NCI-H1092 (cell line): Measurements from ENCODE around the gene TRAPPC12.

Experiments used
- DNase-seq: peaks from one replicate; lab custom pipeline; 2025; lab: John Stamatoyannopoulos, UW

The TRAPPC12 gene

DNA sequence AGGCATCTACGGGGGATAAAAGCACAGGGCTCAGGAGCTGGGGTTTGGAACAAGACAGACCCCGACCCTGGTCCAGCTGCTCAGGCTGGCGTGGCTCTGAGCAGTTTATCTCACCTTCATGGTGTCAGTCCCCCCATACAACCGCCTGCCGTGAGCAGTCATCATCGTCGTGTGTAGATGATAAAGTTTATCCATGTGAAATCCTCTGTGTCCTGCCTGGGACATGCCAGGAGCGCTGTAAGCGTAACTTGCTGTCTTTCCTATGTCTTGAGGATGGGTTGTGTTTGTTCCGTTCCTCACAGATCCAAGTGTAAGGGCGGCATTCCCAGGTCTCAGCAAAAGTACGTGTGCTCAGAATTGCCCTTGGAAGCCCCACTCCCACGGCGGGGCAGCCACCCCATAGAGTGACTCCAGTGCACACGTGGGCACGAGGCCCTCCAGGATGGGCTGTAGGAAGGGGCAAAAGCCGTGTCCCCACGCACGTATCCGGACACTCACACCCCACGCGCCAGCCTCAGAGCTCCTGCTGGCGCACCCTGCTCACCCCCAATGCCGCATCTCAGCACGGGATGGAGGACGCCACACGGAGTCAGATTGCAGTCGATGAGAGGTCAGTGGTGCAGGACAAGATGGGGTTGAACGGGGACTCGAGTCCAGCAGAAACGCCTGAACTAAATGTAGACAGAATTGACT, 88.9 kb downstream of the TRAPPC12 start:
- DNase-seq = no peak

- DNase-seq = no peak
Measured at GRCh38 chr2:3469486-3469885, 90.0 kb downstream of the TRAPPC12 start.

DNA sequence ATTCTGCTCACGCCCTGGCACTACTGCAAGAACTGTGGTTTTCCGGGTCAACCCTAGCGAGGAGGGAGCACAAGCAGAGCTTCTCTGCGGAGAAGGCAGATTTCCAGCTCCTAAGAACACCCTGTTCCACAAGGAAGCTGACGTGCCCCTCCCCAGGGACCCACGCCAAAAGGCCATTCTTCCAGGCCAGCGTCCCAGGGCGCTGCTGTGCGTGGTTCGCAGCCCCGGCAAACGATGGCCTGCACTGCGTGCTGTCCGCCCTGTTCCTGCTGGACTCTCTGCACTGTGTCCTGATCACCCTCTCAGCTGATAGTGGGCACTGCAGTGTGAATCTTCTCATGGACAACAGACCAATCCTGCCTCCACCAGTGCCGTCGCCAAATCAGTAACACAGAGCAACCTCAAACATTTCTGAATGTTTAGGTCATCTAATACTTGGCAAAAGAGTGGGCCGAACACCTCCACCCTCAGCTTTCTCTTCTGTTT, 90.7 kb downstream of the TRAPPC12 start:
- no peak for DNase-seq

DNA sequence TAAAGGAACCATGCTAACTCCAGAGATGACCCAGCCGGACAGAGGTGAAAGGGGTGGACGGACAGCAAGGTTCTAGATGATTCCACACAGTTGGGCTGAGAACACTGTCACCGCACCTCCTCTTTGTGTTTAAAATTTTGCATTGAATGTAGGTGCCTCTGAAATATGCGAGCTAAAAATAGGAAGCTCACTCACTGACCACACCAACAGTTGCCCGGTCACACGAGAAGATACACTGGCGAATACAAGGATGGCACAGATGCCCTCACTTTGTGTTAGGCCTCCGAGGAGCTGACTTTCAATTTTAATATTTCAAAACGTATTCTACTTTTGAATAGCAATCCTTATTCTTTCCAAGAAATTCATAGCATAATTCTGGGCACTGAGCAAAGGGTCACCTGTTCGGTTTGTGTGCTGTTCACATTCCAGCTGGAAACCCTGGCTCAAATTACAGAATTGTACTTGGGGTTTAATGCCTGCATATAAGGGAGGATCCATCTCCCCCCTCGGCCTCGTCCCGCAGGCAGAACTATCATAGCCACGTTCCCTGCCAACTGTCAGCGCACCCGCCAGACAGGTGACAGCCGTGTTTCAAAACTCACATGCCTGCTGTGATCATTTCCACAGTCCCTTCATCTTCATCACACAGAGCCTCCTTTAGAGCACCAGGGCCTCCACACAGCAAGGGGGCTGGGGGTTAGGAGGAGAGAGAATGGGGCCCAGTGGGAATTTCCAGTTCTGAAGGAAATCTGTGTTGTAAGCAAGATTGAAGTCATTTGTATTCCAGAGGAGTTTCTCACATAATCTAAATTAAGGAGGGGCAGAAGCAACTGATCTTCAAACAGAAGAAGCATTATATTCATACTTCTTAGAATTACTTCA, 91.6 kb downstream of the TRAPPC12 start:
- DNase-seq = no peak

DNA sequence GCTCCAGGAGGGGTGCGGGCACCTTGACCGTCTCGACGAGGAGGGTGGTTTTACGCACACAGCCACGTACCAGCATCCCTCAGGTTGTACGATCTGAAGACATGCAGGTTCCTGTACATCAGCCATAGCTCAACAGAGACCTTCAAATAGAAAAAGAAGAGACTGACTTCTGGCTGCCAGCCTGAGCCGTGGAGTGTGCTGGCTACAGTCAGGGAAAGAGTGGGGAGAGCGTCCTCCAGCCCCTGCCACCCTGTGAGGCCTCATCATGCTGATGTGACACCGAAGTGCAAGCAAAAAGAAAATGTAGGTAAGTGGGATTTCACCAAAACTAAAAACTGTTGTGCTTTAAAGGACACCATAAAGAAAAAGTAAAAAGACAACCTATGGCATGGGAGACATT, 92.8 kb downstream of the TRAPPC12 start:
- no peak for DNase-seq

DNA sequence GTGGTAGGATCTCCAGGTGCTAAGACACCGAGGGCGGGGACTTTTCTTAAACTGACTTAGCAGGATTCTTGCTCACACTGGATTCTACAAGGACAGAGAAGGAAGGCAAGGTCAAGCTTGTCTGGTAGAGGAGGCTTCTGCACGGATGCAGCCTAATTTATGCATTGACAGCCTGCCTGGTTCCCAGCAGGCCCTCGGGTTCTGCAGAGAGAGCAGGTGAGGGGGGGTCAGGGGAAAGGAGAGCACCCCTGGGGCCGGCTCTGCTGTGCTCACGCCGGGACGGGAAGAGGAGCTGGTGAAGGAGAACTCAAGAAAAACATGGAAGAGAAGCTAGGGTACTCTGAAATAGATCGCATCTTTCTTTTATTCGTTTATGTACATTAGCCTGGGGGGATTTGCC, 93.5 kb downstream of the TRAPPC12 start:
- DNase-seq = no peak

DNA sequence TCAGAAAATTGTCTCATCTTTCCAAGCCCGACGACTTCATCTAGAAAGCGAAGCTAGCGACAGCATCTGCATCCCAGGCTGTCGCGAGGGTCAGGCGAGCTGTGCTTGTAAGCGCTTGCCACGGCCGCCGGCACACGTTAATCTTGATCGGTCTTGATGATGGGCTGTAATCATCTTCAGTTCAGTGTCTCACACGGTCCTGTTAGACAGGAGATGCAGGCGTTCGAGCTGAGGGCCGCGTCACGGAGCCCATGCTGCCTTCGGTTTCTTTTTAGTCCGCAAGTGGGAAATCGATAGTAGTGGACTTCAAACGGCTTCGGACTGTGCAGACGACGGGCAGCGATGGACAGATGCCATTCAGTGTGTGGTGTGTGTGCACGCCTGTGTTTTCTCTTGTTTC, 96.3 kb downstream of the TRAPPC12 start:
- no peak for DNase-seq

DNA sequence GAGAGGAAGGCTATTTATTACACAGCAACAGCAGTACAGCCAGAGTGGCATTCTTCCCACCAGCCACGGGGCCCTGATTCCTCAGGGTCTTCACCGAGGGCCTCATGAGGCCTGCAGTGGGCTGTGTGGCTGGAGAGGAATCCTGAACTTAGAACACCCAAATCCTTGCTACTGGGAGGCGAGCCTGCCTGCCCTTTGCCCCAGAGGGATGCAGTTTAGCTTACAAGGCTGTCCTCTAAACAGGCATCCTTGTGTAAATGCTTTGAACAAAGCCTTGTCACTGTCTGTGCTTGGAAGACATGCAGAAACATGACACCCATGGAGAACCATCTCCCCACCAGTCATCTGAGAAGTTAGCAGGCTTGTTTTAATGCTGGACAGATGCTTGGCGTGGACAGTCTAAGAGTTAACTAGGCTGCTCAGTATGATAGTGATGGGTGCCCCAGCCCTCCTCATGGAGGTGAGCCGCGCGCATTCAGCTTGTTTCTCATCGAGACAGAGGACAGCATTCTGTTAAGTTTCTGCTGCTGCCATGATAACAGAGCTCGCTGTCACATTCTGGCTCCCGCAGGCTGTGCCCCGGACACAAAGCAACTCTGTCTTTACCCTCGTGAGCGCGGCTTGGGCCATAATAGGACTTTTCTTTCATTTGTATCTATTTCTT, 97.0 kb downstream of the TRAPPC12 start:
- DNase-seq = no peak

GRCh38 chr2:3476985-3477327, 97.5 kb downstream of the TRAPPC12 start:
- no peak for DNase-seq

DNA sequence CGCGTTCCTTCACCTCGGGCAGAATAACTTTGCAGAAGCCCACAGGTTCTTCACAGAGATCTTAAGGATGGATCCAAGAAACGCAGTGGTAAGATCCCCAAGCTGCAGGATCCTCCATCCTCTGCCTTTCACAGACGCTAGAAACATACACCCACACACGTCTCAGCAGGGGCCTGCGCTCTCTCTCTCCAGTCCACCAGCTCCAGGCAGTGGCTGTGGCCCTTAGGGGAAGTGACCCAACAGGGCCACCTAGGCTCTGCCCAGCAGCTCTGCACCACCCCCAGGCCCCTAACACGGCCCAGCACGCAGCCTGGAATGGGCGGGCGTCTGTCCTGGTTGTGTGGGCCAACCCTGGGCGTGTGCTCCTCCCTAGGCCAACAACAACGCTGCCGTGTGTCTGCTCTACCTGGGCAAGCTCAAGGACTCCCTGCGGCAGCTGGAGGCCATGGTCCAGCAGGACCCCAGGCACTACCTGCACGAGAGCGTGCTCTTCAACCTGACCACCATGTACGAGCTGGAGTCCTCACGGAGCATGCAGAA, 99.4 kb downstream of the TRAPPC12 start:
- no peak for DNase-seq

DNA sequence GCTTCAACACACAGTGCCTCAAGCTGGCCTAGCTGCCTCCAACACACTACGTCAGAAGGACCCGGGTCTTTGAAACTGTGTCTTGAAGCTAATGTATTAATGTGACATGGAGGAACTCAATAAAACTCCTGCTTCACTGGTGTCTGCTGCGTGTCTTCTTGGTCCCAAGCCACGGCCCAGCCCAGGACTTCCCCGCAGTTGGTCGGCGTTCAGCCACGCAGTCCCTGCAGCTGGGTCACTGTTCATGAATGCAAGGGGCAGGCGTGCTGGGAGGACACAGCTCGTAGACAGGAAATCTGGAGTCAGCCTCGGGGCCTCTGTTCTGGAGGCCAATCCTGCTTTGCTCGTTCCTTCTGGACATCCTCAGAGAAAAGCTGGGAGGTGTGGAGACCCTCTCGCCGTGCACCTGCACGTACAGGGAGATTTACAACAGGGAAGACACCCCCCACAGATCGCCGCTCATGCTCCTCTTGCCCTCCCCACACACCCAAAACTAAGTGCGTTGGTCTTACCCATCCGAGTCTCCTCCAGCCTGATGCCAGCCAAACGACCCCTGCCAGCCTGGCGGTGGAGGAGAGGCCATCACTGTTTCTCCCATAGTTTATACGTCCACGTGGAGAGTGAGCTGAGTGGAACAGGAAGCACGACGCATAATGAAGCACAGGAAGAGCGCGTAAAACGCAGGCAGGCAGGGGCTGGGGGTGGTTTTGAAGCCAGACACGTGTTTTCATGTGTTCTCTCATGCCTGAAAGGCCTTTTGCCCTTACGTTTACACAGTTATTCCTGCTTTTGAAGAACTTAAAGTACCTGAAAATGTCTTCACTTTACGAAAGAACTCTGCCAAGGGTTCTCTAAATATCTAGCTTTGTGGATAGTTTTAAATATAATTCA, 100.2 kb downstream of the TRAPPC12 start:
- DNase-seq = no peak

DNA sequence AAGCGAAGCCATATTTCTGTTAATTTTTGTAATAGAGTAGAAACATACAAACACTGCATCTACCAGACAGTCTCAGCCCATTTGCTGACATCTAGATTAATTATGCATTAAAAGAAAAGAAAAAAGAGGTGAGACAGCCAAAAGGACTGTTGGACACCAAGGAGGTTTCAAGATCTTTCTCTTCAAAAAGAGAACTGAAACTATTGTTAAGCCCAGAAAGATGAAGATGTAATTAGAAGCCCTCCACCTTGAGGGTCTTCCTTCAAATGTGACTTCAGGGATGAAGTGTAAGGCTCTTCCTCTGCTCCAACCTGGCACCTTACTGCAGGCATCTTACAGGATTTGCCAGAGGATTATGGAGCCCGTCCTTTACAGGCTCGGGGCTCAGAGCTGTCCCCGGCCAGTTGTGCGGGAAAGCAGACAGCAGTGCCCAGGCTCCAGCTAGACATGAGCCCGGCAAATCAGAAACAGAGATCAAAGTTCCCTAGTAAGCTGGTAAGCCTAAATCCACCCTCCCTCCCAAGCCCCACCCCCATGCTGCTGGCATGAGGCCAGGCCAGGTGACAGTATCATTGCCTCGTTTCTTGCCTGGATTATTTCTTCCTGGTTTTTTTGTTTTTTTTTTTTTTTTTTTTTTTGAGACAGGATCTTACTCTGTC, 101.0 kb downstream of the TRAPPC12 start:
- DNase-seq = no peak

- DNase-seq = no peak
Measured at GRCh38 chr2:3481011-3481400, 101.5 kb downstream of the TRAPPC12 start.

- no peak for DNase-seq
Measured at GRCh38 chr2:3481736-3482362, 102.4 kb downstream of the TRAPPC12 start.

- no peak for DNase-seq
Measured at GRCh38 chr2:3482363-3482821, 102.9 kb downstream of the TRAPPC12 start.

DNA sequence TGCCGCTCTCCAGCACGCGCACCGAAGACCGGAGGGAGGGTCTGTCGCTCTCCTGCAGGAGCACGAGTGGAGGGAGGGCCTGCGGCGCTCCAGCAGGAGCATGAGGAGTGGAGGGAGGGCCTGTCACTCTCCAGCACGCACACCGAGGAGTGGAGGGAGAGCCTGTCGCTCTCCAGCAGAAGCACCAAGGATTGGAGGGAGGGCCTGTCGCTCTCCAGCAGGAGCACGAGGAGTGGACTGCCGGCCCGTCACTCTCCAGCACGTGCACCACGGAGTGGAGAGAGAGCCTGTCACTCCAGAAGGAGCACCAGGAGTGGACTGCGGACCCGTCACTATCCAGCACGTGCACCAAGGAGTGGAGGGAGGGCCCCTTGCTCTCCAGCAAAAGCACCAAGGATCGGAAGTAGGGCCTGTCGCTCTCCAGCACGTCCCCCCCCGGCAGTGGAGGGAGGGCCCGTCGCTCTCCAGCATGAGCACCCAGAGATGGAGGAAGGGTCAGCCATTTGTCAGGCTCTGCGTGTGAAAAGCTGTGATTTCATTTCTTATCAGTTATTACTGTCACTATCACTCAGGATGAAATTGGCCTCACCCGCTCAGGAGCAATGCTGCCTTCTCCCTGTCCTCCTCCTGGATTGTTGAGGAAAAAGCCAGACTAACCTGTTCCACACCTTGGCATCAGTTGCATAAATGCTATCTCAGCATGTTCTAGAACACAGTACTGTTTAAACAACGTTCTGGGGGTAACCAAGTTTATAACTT, 103.9 kb downstream of the TRAPPC12 start:
- no peak for DNase-seq

DNA sequence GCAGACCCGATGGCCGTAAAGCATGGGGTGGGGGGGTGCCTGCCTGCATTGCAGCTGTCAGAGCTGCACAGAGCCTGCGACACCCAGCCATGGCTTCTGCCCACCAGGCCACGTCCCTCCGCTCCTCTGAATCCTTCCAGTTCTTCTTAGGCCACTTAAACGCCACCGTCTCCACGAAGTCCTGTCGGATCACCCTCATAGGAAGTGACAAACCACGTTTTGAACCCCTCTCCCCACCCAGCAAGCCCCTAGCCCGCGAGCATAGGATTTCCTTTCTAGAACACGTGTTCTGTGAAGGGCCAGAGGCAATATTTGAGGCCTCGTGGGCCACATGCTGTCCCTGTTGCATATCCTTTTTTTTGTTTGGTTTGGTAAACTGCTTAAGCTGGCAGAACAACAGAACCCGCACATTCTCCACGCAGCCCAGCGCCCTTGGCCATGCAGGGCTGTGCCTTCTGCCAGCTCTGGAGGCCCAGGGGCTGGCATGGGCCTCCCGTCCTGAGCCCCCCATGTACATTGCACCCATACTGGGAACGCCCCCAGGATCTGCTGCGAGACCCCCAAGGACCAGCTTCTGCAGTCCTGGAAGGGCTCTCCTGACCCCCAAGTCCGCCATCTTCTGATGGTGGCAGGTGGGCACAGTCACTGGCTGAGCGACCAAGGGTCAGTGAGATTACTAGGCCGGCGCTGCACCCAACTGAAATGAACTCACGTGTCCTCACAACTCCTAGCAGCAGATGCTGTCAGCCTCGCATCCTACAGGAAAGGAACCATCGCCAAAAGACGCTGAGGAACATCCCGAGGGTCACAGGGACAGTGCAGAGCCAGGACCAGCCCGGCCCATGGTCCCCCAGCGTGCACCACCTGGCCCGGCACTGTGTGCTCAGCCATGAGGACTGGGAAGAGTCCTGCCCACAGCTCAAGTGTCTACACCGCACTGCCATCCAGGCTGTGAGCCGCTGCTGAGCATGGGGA, 104.8 kb downstream of the TRAPPC12 start:
- no peak for DNase-seq

GRCh38 chr2:3485166-3485565, 105.7 kb downstream of the TRAPPC12 start:
- no peak for DNase-seq
